ENCODE measurements around the gene SPRR2F.

DNA sequence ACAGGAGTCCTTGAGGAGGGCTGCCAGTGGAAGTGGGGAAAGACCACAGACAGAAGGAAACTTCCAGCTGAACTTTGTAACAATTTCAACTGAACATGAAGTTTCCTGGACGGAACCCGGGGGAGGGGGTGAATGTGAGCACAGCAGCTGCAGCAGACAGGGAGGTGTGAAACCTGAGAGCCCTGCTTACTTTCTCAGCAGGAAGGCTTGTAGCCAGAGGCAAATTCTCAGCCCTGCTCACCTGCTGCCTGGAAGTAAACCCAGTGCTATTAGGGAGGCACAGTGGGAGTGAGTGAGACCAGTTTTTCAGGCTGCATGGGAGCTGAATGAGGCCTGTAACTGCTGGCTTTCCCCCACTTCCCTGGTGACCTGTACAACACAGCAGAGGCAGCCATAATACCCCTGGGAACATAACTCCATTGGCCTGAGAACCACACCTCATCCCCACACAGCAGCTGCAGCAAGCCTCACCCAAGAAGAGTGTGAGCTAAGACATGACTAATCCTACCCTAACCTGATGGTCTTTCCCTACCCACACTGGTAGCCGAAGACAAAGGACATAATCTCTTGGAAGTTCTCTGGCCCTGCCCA is 9.6 kb upstream of the SPRR2F start:
- TF ChIP-seq POLR2A (IDR thresholded peaks at IDR 0.05), result no peak
- TF ChIP-seq, protein P1, sequence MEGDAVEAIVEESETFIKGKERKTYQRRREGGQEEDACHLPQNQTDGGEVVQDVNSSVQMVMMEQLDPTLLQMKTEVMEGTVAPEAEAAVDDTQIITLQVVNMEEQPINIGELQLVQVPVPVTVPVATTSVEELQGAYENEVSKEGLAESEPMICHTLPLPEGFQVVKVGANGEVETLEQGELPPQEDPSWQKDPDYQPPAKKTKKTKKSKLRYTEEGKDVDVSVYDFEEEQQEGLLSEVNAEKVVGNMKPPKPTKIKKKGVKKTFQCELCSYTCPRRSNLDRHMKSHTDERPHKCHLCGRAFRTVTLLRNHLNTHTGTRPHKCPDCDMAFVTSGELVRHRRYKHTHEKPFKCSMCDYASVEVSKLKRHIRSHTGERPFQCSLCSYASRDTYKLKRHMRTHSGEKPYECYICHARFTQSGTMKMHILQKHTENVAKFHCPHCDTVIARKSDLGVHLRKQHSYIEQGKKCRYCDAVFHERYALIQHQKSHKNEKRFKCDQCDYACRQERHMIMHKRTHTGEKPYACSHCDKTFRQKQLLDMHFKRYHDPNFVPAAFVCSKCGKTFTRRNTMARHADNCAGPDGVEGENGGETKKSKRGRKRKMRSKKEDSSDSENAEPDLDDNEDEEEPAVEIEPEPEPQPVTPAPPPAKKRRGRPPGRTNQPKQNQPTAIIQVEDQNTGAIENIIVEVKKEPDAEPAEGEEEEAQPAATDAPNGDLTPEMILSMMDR (IDR thresholded peaks at IDR 0.05), result no peak
